ENCODE data around the gene STH. TPM values are rescaled to one million over a fixed set of nuclear protein-coding genes. Genes with fewer than 3 reads are reported as not detected.

STH gene
- total and polyA plus RNA-seq, 8 donors, result 0.38 TPM; not detected in 7

- Histone ChIP-seq H3K4me1 (no peaks in the 10 kb centered on the region), H3K27ac (no peak overlapping the region), H3K9me3 (no peaks in the 10 kb centered on the region), H3K36me3 (no peaks in the 10 kb centered on the region), H3K27me3 (no peaks in the 10 kb centered on the region), H3K4me3 (no peak overlapping the region)
- ATAC-seq, result no peak
- no peak for TF ChIP-seq CTCF (IDR thresholded peaks at IDR 0.05)
- DNase-seq, result no peak
- intact Hi-C loops (cut with DNase I), result no loop called here
Observed at GRCh38 chr17:45990886-45991285, 8.2 kb upstream of the STH start.

- intact Hi-C loops (cut with DNase I), result no loop called here
- no peak for DNase-seq
- Histone ChIP-seq H3K9me3 (no peaks in the 10 kb centered on the region), H3K4me1 (no peaks in the 10 kb centered on the region), H3K27me3 (no peaks in the 10 kb centered on the region), H3K4me3 (no peak overlapping the region), H3K36me3 (no peaks in the 10 kb centered on the region), H3K27ac (no peak overlapping the region)
- TF ChIP-seq CTCF (IDR thresholded peaks at IDR 0.05), result no peak
- no peak for ATAC-seq
Observed at GRCh38 chr17:45991341-45991740, 7.7 kb upstream of the STH start.

DNA sequence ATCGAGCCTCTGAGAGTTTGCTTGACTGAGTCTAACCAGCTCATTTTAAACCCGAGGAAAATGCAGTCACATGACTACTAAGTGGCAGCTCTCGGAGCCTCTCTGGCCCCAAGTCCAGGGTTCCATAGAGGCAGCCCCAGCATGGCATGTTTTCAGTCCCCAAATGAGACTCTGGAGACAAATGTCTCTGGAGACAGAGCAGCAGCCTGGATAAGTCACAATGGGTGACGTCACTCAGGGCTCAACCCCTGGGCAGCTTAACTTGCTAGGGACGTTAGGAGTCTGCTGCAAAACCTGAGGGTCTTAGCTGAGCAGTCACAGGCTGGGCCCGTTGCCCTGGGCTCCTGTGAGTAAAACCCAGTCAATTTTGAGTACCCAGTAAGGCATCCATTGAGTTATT lies 6.9 kb upstream of the STH start:
- intact Hi-C loops (cut with DNase I), result no loop called here
- no peak for TF ChIP-seq CTCF (IDR thresholded peaks at IDR 0.05)
- H3K4me1 ChIP-seq, result no peaks in the 10 kb centered on the region
- H3K4me3 ChIP-seq, result no peak overlapping the region
- ATAC-seq (no peak), DNase-seq (no peak)
- H3K27ac ChIP-seq, result no peak overlapping the region
- H3K27me3 ChIP-seq, result no peaks in the 10 kb centered on the region
- no peaks in the 10 kb centered on the region for H3K9me3 ChIP-seq
- H3K36me3 ChIP-seq, result no peaks in the 10 kb centered on the region

- intact Hi-C loops (cut with DNase I), result no loop called here
- no peak overlapping the region for H3K27ac ChIP-seq
- H3K36me3 ChIP-seq, result no peaks in the 10 kb centered on the region
- H3K27me3 ChIP-seq, result no peaks in the 10 kb centered on the region
- no peak for TF ChIP-seq CTCF (IDR thresholded peaks at IDR 0.05)
- no peak overlapping the region for H3K4me3 ChIP-seq
- DNase-seq (no peak), ATAC-seq (no peak)
- no peaks in the 10 kb centered on the region for H3K9me3 ChIP-seq
- no peaks in the 10 kb centered on the region for H3K4me1 ChIP-seq
Observed at GRCh38 chr17:45992904-45993303, 6.1 kb upstream of the STH start.

GRCh38 chr17:45993962-45994627 lies 5.0 kb upstream of the STH start:
- Histone ChIP-seq H3K4me3 (no peak overlapping the region), H3K36me3 (no peaks in the 10 kb centered on the region), H3K9me3 (no peaks in the 10 kb centered on the region), H3K4me1 (no peaks in the 10 kb centered on the region), H3K27ac (no peak overlapping the region), H3K27me3 (no peaks in the 10 kb centered on the region)
- intact Hi-C loops (cut with DNase I), result no loop called here
- ATAC-seq (no peak), DNase-seq (no peak)
- TF ChIP-seq CTCF (IDR thresholded peaks at IDR 0.05), result no peak
